ENCODE data around the gene GABRA4.

Gene GABRA4

GRCh38 chr4:46924789-46925529 lies 68.4 kb downstream of the GABRA4 start:
- no peak for DNase-seq

GRCh38 chr4:46922205-46922604 lies 71.2 kb downstream of the GABRA4 start:
- DNase-seq: no peak

GRCh38 chr4:46909078-46909477 lies 84.3 kb downstream of the GABRA4 start, which contains the start of gene COX7B2:
Gene COX7B2 (minus strand): TSS chr4:46909245. CDS start chr4:46735192, 174,053 bp downstream.
- DNase-seq: no peak

- DNase-seq: no peak
Measured at GRCh38 chr4:46908148-46908547, 85.2 kb downstream of the GABRA4 start.

- no peak for DNase-seq
Measured at GRCh38 chr4:46900082-46900481, 93.3 kb downstream of the GABRA4 start.

- DNase-seq: no peak
Measured at GRCh38 chr4:46894826-46895225, 98.6 kb downstream of the GABRA4 start.

- DNase-seq: no peak
Measured at GRCh38 chr4:46890056-46890455, 103.3 kb downstream of the GABRA4 start.

GRCh38 chr4:46889410-46889809 lies 104.0 kb downstream of the GABRA4 start:
- DNase-seq: no peak

GRCh38 chr4:46886711-46887110 lies 106.7 kb downstream of the GABRA4 start:
- DNase-seq: no peak

GRCh38 chr4:46878641-46879040 lies 114.7 kb downstream of the GABRA4 start:
- DNase-seq: no peak

- DNase-seq: no peak
Measured at GRCh38 chr4:46874811-46875210, 118.6 kb downstream of the GABRA4 start.

GRCh38 chr4:46870411-46870810 lies 123.0 kb downstream of the GABRA4 start:
- no peak for DNase-seq

Data from stimulated activated CD4-positive, alpha-beta T cell treated with anti-CD3 and anti-CD28 coated beads, Interleukin-12 subunit alpha, Interleukin-12 subunit beta, amount 100 ng/mL, for 4 hours (primary cell).